Measurements from ENCODE around the gene ERVK3-1. TPM values are rescaled to one million over a fixed set of nuclear protein-coding genes. Genes with fewer than 3 reads are reported as not detected.

Gene ERVK3-1
- total RNA-seq, 1 donor from 2014 or later = 38.6 TPM

- no peak overlapping the region for H3K4me3 Mint-ChIP-seq
- TF ChIP-seq CTCF (IDR thresholded peaks at IDR 0.05; ENCODE audit: unreplicated experiment) = no peak
- no peak for DNase-seq (ENCODE audit: low spot score in 2 of 2, unreplicated experiment in 2 of 2)
- peaks cover 4% of the 10 kb centered on the region for H3K36me3 Mint-ChIP-seq
- peaks cover 21% of the 10 kb centered on the region for H3K27me3 Mint-ChIP-seq (ENCODE audit: low read depth)
- no peak overlapping the region for H3K27ac Mint-ChIP-seq
- no peaks in the 10 kb centered on the region for H3K9me3 Mint-ChIP-seq
- peaks cover 10% of the 10 kb centered on the region for H3K4me1 Mint-ChIP-seq
These were observed 45.8 kb downstream of the ERVK3-1 start for GRCh38 chr19:58350871-58351557.

- DNase-seq (ENCODE audit: low spot score in 2 of 2, unreplicated experiment in 2 of 2) = no peak
- Mint-ChIP-seq H3K27me3 (ENCODE audit: low read depth) (peaks cover 16% of the 10 kb centered on the region), H3K4me1 (peaks cover 10% of the 10 kb centered on the region), H3K9me3 (no peaks in the 10 kb centered on the region), H3K4me3 (no peak overlapping the region), H3K36me3 (peaks cover 4% of the 10 kb centered on the region), H3K27ac (no peak overlapping the region)
- no peak for TF ChIP-seq CTCF (IDR thresholded peaks at IDR 0.05; ENCODE audit: unreplicated experiment)
These were observed 46.3 kb downstream of the ERVK3-1 start for GRCh38 chr19:58351558-58351878.

GRCh38 chr19:58351990-58352755, 47.0 kb downstream of the ERVK3-1 start:
- no peak overlapping the region for H3K4me3 Mint-ChIP-seq
- peaks cover 4% of the 10 kb centered on the region for H3K36me3 Mint-ChIP-seq
- H3K9me3 Mint-ChIP-seq = no peaks in the 10 kb centered on the region
- no peak for DNase-seq (ENCODE audit: low spot score in 2 of 2, unreplicated experiment in 2 of 2)
- peaks cover 7% of the 10 kb centered on the region for H3K4me1 Mint-ChIP-seq
- no peak overlapping the region for H3K27ac Mint-ChIP-seq
- TF ChIP-seq CTCF (IDR thresholded peaks at IDR 0.05; ENCODE audit: unreplicated experiment) = no peak
- H3K27me3 Mint-ChIP-seq (ENCODE audit: low read depth) = peaks cover 13% of the 10 kb centered on the region

GRCh38 chr19:58352760-58353671, 47.8 kb downstream of the ERVK3-1 start, which contains the start of gene A1BG:
A1BG (minus strand) TSS chr19:58353492; CDS start chr19:58353437, 55 bp downstream.
- peaks cover 4% of the 10 kb centered on the region for H3K36me3 Mint-ChIP-seq
- peaks cover 2% of the 10 kb centered on the region for H3K4me1 Mint-ChIP-seq
- no peak for TF ChIP-seq CTCF (IDR thresholded peaks at IDR 0.05; ENCODE audit: unreplicated experiment)
- H3K9me3 Mint-ChIP-seq = no peaks in the 10 kb centered on the region
- H3K4me3 Mint-ChIP-seq = no peak within 1 kb of the TSS
- DNase-seq (ENCODE audit: low spot score in 2 of 2, unreplicated experiment in 2 of 2) = no peak
- H3K27ac Mint-ChIP-seq = no peak within 1 kb of the TSS
- peaks cover 8% of the 10 kb centered on the region for H3K27me3 Mint-ChIP-seq (ENCODE audit: low read depth)

GRCh38 chr19:58353717-58354477, 48.7 kb downstream of the ERVK3-1 start:
- H3K4me1 Mint-ChIP-seq = no peaks in the 10 kb centered on the region
- no peak overlapping the region for H3K4me3 Mint-ChIP-seq
- peaks cover 4% of the 10 kb centered on the region for H3K36me3 Mint-ChIP-seq
- H3K27ac Mint-ChIP-seq = no peak overlapping the region
- no peak for TF ChIP-seq CTCF (IDR thresholded peaks at IDR 0.05; ENCODE audit: unreplicated experiment)
- DNase-seq (ENCODE audit: low spot score in 2 of 2, unreplicated experiment in 2 of 2) = no peak
- peaks cover 1% of the 10 kb centered on the region for H3K27me3 Mint-ChIP-seq (ENCODE audit: low read depth)
- H3K9me3 Mint-ChIP-seq = no peaks in the 10 kb centered on the region
